Aorta (tissue), 5 donors: Measurements from ENCODE around the gene PSEN1. TPM values are rescaled to one million over a fixed set of nuclear protein-coding genes. Genes with fewer than 3 reads are reported as not detected.
"Not testable (repeated sequence)": the region's sequence is repeated elsewhere in the genome, so short reads cannot be mapped to it uniquely, and the experiment has no call there.

Experiments used
- ATAC-seq: fragments of 200-7000 bp; cut with Tn5 transposase; one replicate; pipeline ENCODE4 v1.9.1; 2022; ENCODE audit warnings: moderate library complexity; ENCODE audit not compliant: low FRiP score
- DNase-seq, 2 donors: peaks; one replicate each; pipeline ENCODE4 v3.0.0-alpha.2; 2020
- H3K27ac ChIP-seq, 2 donors: one replicate each; pipeline ENCODE4 v1.5.1; 2013; ENCODE audit warnings: low read length in 2 of 2, mild to moderate bottlenecking in 2 of 2, moderate library complexity in 2 of 2, control low read depth in 1 of 2, inconsistent platforms in 1 of 2, low read depth in 1 of 2
- H3K27me3 ChIP-seq, 2 donors: one replicate each; pipeline ENCODE4 v1.6.1; 2013; ENCODE audit warnings: control low read depth in 1 of 2, low read length in 1 of 2, mild to moderate bottlenecking in 1 of 2, moderate library complexity in 1 of 2; ENCODE audit not compliant: insufficient read depth in 2 of 2, control insufficient read depth in 1 of 2
- H3K36me3 ChIP-seq, 2 donors: one replicate each; pipeline ENCODE4 v1.6.1; 2013; ENCODE audit warnings: control low read depth in 1 of 2, low read length in 1 of 2, mild to moderate bottlenecking in 1 of 2; ENCODE audit not compliant: insufficient read depth in 2 of 2, control insufficient read depth in 1 of 2
- H3K4me1 ChIP-seq, 2 donors: one replicate each; pipeline ENCODE4 v1.6.1; 2013; ENCODE audit warnings: low read length in 2 of 2, control low read depth in 1 of 2, mild to moderate bottlenecking in 1 of 2, moderate library complexity in 1 of 2; ENCODE audit not compliant: insufficient read depth in 2 of 2, control insufficient read depth in 1 of 2
- H3K4me3 ChIP-seq, 2 donors: one replicate each; pipeline ENCODE4 v1.5.1; 2013; ENCODE audit warnings: low read length in 2 of 2, control low read depth in 1 of 2, mild to moderate bottlenecking in 1 of 2
- H3K9me3 ChIP-seq: one replicate; pipeline ENCODE4 v1.6.1; 2013; ENCODE audit warnings: mild to moderate bottlenecking, low read length; ENCODE audit not compliant: control insufficient read depth
- WGBS, 2 donors: extraction: QIAGEN DNeasy Blood & Tissue Kit; methylation state at CpG; one replicate each; pipeline ENCODE4 v1.1.7; 2013; 5-methylcytosine and 5-hydroxymethylcytosine counted together
- intact Hi-C, 2 donors: fragments of 100-400 bp; cut with DNase I; formaldehyde crosslinking; loops; one replicate each; pipeline versions ENCODE4 v1.14.2 to v1.15.0; 2022
- polyA plus RNA-seq, 2 donors: library from polyadenylated mRNA; stranded (reverse); fragments of 200-250 nt; gene quantifications; one replicate each; pipeline ENCODE4 v1.2.3, GENCODE V29; 2013
- total RNA-seq, 2 donors: library from RNA; stranded (reverse); fragmentation: NEBNext Ultra II Directional; extraction: Animal tissue kit (Norgen Biotek cat#: 25700); gene quantifications; one replicate each; pipeline ENCODE4 v1.2.1, GENCODE V29; 2021
- donor health status: healthy with polysubstance abuse.
- donor health status: Bipolar disorder and iron deficiency.
- donor health status: DM: no; HTN: no; CAD: no.
- donor health status: DM: no; HTN: no; CAD: no.
- donor health status: DM: yes; HTN: yes; CAD: no.

PSEN1 gene
- total and polyA plus RNA-seq, 4 donors, result 10.3 to 51.6 (median 32.4) TPM

DNA sequence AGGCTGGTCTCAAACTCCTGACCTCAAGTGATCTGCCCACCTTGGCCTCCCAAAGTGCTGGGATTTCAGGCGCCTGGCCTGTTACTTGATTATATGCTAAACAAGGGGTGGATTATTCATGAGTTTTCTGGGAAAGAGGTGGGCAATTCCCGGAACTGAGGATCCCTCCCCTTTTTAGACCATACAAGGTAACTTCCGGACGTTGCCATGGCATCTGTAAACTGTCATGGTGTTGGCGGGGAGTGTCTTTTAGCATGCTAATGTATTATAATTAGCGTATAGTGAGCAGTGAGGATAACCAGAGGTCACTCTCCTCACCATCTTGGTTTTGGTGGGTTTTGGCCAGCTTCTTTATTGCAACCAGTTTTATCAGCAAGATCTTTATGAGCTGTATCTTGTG, 33.5 kb downstream of the PSEN1 start:
- H3K9me3 ChIP-seq, H3K4me3 ChIP-seq, H3K4me1 ChIP-seq, DNase-seq, ATAC-seq, H3K27me3 ChIP-seq, H3K27ac ChIP-seq: not testable (repeated sequence)
- intact Hi-C loops, result loop anchor here (10.0 kb wide), 1 partner anchor 305 kb away; no protein-coding TSS in a partner anchor
- H3K36me3 ChIP-seq, result peaks cover 9 to 23% of the 10 kb centered on the region in 2 donors
- 87% methylated on average over 6 of the region's 6 CpGs for WGBS, 2 donors

DNA sequence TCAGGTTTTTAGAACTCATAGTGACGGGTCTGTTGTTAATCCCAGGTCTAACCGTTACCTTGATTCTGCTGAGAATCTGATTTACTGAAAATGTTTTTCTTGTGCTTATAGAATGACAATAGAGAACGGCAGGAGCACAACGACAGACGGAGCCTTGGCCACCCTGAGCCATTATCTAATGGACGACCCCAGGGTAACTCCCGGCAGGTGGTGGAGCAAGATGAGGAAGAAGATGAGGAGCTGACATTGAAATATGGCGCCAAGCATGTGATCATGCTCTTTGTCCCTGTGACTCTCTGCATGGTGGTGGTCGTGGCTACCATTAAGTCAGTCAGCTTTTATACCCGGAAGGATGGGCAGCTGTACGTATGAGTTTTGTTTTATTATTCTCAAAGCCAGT, 34.4 kb downstream of the PSEN1 start:
- Histone ChIP-seq H3K4me3 (no peak overlapping the region), H3K36me3 (peaks cover 9 to 23% of the 10 kb centered on the region in 2 donors), H3K27ac (no peak overlapping the region), H3K4me1 (no peaks in the 10 kb centered on the region), H3K9me3 (no peaks in the 10 kb centered on the region), H3K27me3 (no peaks in the 10 kb centered on the region)
- no peak for ATAC-seq
- intact Hi-C loops, result loop anchor here (10.0 kb wide), 1 partner anchor 304 kb away; no protein-coding TSS in a partner anchor
- 83 to 86% methylated on average over 11 of the region's 11 CpGs for WGBS, 2 donors
- DNase-seq, result no peak

DNA sequence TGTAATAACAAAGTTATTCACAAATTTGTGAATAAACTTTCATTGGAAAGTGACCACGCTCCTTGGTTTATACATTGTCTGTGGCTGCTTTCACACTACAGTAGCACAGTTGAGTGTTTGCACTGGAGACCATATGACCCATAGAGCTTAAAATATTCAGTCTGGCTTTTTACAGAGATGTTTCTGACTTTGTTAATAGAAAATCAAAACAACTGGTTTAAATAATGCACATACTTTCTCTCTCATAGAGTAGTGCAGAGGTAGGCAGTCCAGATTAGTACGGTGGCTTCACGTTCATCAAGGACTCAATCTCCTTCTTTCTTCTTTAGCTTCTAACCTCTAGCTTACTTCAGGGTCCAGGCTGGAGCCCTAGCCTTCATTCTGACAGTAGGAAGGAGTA, 36.2 kb downstream of the PSEN1 start:
- WGBS, 2 donors, result 76 to 86% methylated on average over 3 of the region's 3 CpGs
- H3K27ac ChIP-seq, result no peak overlapping the region
- H3K9me3 ChIP-seq, result no peaks in the 10 kb centered on the region
- peaks cover 9 to 18% of the 10 kb centered on the region in 2 donors for H3K36me3 ChIP-seq
- DNase-seq (no peak), ATAC-seq (no peak)
- H3K27me3 ChIP-seq, result no peaks in the 10 kb centered on the region
- H3K4me3 ChIP-seq, result no peak overlapping the region
- intact Hi-C loops, result loop anchor here (10.0 kb wide), 1 partner anchor 302 kb away; no protein-coding TSS in a partner anchor
- no peaks in the 10 kb centered on the region for H3K4me1 ChIP-seq

DNA sequence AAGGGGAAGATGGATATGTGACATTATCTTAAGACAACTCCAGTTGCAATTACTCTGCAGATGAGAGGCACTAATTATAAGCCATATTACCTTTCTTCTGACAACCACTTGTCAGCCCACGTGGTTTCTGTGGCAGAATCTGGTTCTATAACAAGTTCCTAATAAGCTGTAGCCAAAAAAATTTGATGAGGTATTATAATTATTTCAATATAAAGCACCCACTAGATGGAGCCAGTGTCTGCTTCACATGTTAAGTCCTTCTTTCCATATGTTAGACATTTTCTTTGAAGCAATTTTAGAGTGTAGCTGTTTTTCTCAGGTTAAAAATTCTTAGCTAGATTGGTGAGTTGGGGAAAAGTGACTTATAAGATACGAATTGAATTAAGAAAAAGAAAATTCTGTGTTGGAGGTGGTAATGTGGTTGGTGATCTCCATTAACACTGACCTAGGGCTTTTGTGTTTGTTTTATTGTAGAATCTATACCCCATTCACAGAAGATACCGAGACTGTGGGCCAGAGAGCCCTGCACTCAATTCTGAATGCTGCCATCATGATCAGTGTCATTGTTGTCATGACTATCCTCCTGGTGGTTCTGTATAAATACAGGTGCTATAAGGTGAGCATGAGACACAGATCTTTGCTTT, 36.9 kb downstream of the PSEN1 start:
- Histone ChIP-seq H3K4me3 (no peak overlapping the region), H3K36me3 (peaks cover 9 to 17% of the 10 kb centered on the region in 2 donors), H3K27me3 (no peaks in the 10 kb centered on the region), H3K9me3 (no peaks in the 10 kb centered on the region), H3K27ac (no peak overlapping the region), H3K4me1 (no peaks in the 10 kb centered on the region)
- 47 to 54% methylated on average over 3 of the region's 3 CpGs for WGBS, 2 donors
- DNase-seq (no peak), ATAC-seq (no peak)
- intact Hi-C loops, result loop anchor here (10.0 kb wide), 1 partner anchor 302 kb away; no protein-coding TSS in a partner anchor

DNA sequence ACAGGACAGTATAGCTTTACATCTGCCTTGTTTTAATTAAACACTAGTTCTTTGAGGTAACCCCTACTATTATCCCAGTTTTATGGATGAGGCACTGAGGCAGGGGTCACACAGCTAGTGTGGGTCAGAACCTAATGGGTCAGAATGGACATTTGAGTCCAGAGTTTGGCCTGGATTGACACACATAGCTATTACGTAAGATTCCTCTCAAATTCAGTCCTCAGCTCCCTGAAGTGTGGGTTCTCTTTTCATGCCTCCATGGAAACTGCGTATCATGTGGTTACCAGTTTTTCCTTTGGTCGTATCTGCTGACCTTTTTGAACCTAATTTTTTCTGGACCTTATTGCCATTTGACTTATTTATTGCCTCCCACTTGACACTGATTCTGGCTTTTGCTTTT, 40.4 kb downstream of the PSEN1 start:
- intact Hi-C loops, result loop anchor here (10.0 kb wide), 1 partner anchor 298 kb away; no protein-coding TSS in a partner anchor
- 75% methylated on average over 3 of the region's 3 CpGs for WGBS, 2 donors
- Histone ChIP-seq H3K27me3 (no peaks in the 10 kb centered on the region), H3K9me3 (no peaks in the 10 kb centered on the region), H3K4me1 (no peaks in the 10 kb centered on the region), H3K4me3 (no peak overlapping the region), H3K36me3 (peaks cover 5 to 7% of the 10 kb centered on the region in 2 donors), H3K27ac (no peak overlapping the region)
- peak; percentile 19 for ATAC-seq
- DNase-seq, result no peak

DNA sequence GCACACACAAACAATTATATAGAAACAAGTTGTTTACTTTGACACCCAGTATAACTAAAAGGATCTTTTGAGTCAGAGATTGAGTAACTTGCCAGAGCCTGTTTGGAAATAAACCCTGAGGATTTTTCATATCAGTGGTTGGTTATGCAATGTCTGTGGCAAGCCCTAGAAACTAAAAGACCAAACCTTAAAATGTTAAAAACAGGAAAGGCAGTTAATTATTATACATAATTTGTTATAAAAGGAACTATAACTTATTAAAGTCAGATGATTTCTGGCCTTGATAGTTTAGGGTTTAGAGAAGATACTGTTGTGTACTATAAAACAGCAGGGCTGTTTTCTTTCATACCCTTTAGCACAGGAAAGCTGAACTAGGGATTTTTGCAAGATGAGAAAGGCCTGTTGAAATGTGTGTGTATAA, 44.1 kb downstream of the PSEN1 start:
- no peaks in the 10 kb centered on the region for H3K9me3 ChIP-seq
- intact Hi-C loops, result no loop called here
- H3K27ac ChIP-seq, result no peak overlapping the region
- H3K4me3 ChIP-seq, result no peak overlapping the region
- H3K27me3 ChIP-seq, result no peaks in the 10 kb centered on the region
- no peak for DNase-seq
- ATAC-seq, result peak; percentile 81
- no peaks in the 10 kb centered on the region for H3K4me1 ChIP-seq
- no peaks in the 10 kb centered on the region for H3K36me3 ChIP-seq

DNA sequence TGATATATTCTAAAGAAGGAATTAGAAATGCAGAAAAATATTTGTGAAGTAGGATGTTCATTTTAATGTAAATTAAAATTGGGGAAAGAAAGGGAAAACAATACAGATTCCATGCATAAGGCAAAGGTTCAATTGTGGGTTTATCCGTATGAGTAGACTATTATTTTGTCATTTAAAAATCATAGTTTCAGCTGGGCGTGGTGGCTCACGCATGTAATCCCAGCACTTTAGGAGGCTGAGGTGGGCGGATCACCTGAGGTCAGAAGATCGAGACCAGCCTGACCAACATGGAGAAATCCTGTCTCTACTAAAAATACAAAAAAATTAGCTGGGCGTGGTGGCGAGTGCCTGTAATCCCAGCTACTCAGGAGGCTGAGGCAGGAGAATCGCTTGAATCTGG, 44.7 kb downstream of the PSEN1 start:
- H3K27ac ChIP-seq, H3K9me3 ChIP-seq, intact Hi-C loops, H3K4me3 ChIP-seq, DNase-seq, ATAC-seq, H3K36me3 ChIP-seq, H3K4me1 ChIP-seq, H3K27me3 ChIP-seq: not testable (repeated sequence)
- 94 to 96% methylated on average over 8 of the region's 8 CpGs for WGBS, 2 donors

DNA sequence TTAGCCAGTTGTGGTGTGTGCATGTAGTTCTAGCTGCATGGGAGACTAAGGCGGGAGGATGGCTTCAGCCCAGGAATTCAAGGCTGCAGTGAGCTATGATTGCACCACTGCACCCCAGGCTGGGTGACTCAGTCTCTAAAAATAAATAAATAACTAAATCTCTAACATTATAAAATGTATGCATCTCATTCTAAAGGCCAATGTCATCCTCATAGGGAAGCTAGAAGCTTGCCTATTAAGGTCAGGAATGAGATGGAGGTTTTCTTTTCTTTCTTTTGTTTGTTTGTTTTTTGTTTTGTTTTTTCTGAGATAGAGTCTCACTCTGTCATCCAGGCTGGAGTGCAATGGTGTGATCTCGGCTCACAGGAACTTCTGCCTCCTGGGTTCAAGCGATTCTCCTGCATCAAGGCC, 52.2 kb downstream of the PSEN1 start:
- Histone ChIP-seq H3K9me3 (no peaks in the 10 kb centered on the region), H3K4me1 (no peaks in the 10 kb centered on the region), H3K27me3 (no peaks in the 10 kb centered on the region), H3K36me3 (peaks cover under 1 to 1% of the 10 kb centered on the region in 2 donors), H3K4me3 (no peak overlapping the region), H3K27ac (no peak overlapping the region)
- ATAC-seq, result no peak
- DNase-seq, result no peak
- WGBS, 2 donors, result 89 to 90% methylated on average over 3 of the region's 3 CpGs
- intact Hi-C loops, result no loop called here

DNA sequence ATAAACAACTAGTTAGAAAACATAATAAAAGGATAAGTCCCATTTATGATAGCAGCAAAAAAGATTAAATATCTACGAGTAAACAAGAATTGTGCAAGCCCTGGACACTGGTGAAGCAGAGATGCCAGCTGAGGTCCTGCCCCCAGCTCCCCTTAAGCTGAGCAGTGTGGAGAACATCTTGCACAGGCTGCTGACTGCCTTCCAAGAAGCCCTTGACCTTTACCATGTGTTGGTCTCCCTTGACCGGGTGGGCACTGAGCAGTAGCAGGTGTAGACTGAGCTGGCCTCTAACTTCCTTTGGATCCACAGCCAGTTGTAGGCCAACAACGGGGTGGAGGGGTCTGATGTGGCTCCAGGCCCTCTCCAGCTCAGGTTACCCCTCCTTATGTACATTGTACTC, 53.3 kb downstream of the PSEN1 start:
- ATAC-seq (no peak), DNase-seq (no peak)
- Histone ChIP-seq H3K36me3 (peaks cover 3 to 4% of the 10 kb centered on the region in 2 donors), H3K27me3 (no peaks in the 10 kb centered on the region), H3K4me3 (no peak overlapping the region), H3K9me3 (no peaks in the 10 kb centered on the region), H3K27ac (no peak overlapping the region), H3K4me1 (no peaks in the 10 kb centered on the region)
- 76 to 89% methylated on average over 3 of the region's 3 CpGs for WGBS, 2 donors
- intact Hi-C loops, result no loop called here
